Transverse colon (tissue), 4 donors: Measurements from ENCODE around the gene GCFC2.
"Not testable (repeated sequence)": the region's sequence is repeated elsewhere in the genome, so short reads cannot be mapped to it uniquely, and the experiment has no call there.

ENCODE experiments used
- CTCF ChIP-seq, 5 experiments: fragments of 200-600 bp in 3 of 5; fragments of 450-650 bp in 2 of 5; sonication (generic) in 3 of 5; IDR thresholded peaks; 1 replicate in 2 of 5; 2 replicates in 3 of 5; pipeline ENCODE4 v1.5.1; 2016 to 2017; ENCODE audit warnings: antibody characterized with exemption in 5 of 5, inconsistent platforms in 3 of 5, mild to moderate bottlenecking in 2 of 5, moderate library complexity in 1 of 5
- EP300 ChIP-seq: sonication (generic); formaldehyde crosslinking; IDR thresholded peaks from one replicate; pipeline ENCODE4 v1.6.1; 2017; ENCODE audit warnings: antibody characterized with exemption, low read depth
- POLR2A ChIP-seq: fragments of 450-650 bp; IDR thresholded peaks from one replicate; pipeline ENCODE4 v1.6.1; 2016; ENCODE audit warnings: antibody characterized with exemption, mild to moderate bottlenecking, moderate library complexity
- POLR2AphosphoS5 ChIP-seq, 3 donors: sonication (generic); formaldehyde crosslinking; IDR thresholded peaks; one replicate each; pipeline ENCODE4 v1.6.1; 2016; ENCODE audit warnings: antibody characterized with exemption in 3 of 3

- TF ChIP-seq CTCF (IDR thresholded peaks at IDR 0.05); POLR2A; POLR2AphosphoS5 (IDR thresholded peaks at IDR 0.05); EP300: not testable (repeated sequence)
Measured at GRCh38 chr2:75675423-75675822, 35.3 kb downstream of the GCFC2 start.
